Upper lobe of left lung (tissue), 4 donors: ENCODE results near the gene COL8A1.

Experiments
- EP300 ChIP-seq, 4 donors: sonication (generic); formaldehyde crosslinking; IDR thresholded peaks; one replicate each; pipeline ENCODE4 v1.5.1; 2017; ENCODE audit warnings: antibody characterized with exemption in 4 of 4, control low read depth in 2 of 4
- TF ChIP-seq, protein P1 (sequence below), 6 experiments: fragments of 450-650 bp in 4 of 6; fragments of 200-600 bp in 2 of 6; sonication (generic) in 2 of 6; IDR thresholded peaks; one replicate each; pipeline ENCODE4 v1.5.1; 2016 to 2019; ENCODE audit warnings: antibody characterized with exemption in 6 of 6

DNA sequence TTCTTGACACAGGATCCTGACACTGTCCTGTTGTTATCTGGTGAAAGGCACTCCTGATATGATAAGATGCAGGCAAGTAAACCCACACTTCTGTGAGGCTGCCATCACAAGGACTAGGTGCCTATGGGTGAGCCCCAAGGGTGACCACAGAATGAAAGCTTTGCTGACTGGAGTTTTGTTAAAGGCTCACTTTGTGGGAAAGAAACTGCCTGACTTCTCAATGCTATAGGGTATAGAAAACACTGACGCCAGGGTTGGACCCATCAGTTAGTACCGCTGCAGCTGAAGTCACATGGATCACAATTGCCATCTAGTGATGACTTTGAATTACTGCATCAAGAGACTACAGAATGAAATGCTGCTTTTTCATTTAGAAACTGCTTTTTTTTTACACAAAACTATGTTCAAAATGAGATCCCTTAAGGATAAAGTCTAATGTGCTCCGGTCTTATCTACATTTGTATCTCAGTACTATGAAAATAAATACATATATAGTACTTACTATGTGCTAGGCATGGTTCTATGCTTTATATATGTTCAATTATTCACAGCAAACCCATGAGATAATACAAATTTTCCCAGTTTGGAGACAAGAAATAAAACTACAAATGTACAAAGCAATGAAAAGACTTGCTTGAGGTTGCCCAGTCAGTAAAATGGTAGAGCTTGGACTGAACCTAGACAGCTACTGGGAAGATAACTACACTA lies 115.0 kb downstream of the COL8A1 start:
- no peak for TF ChIP-seq EP300 (IDR thresholded peaks at IDR 0.05)
- TF ChIP-seq, protein P1, sequence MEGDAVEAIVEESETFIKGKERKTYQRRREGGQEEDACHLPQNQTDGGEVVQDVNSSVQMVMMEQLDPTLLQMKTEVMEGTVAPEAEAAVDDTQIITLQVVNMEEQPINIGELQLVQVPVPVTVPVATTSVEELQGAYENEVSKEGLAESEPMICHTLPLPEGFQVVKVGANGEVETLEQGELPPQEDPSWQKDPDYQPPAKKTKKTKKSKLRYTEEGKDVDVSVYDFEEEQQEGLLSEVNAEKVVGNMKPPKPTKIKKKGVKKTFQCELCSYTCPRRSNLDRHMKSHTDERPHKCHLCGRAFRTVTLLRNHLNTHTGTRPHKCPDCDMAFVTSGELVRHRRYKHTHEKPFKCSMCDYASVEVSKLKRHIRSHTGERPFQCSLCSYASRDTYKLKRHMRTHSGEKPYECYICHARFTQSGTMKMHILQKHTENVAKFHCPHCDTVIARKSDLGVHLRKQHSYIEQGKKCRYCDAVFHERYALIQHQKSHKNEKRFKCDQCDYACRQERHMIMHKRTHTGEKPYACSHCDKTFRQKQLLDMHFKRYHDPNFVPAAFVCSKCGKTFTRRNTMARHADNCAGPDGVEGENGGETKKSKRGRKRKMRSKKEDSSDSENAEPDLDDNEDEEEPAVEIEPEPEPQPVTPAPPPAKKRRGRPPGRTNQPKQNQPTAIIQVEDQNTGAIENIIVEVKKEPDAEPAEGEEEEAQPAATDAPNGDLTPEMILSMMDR (IDR thresholded peaks at IDR 0.05), result peak; percentile 20 to 67 (median 54)
